HPDE6-E6E7 (cell line): ENCODE results near the gene DLG2.
"Not testable (repeated sequence)": the region's sequence is repeated elsewhere in the genome, so short reads cannot be mapped to it uniquely, and the experiment has no call there.

Experiments used
- DNase-seq: peaks from one replicate; pipeline ENCODE4 v3.0.0; 2011; ENCODE audit warnings: missing footprints; ENCODE audit errors: extremely low spot score

Gene DLG2

DNA sequence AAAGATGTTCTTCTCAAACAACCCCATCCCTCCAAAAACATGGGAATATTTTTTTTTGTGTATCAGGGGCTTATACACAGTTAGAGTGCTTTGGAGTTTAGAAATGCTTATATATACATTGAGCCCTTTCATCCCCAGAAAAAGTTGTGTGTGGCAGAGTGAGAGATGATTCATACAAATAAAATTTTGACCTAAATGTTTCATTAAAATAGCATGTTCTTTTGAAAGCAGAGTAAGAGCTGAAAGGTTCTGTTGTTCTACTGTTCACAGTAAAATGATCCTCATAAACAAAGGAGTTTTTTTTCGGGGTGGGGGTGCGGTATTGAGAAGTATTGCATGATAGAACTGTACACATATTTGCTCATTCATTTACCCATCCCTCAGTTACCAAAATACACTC lies 512.4 kb downstream of the DLG2 start:
- no peak for DNase-seq

DNA sequence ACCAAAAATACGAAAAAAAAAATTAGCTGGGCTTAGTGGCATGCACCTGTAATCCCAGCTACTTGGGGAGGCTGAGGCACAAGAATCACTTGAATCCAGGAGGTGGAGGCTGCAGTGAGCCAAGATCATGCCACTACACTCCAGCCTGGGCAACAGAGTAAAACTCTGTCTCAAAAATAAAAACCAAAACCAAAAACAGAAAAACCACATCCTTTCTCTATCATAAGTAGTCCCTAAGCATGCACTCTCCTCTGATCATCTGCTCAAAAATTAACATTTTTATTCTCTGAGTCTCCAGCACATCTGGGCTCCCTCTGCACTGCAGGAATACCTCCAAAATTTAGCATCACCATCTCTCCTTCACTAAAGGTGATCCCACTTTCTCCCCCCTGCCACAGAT lies 516.9 kb downstream of the DLG2 start:
- DNase-seq: not testable (repeated sequence)

DNA sequence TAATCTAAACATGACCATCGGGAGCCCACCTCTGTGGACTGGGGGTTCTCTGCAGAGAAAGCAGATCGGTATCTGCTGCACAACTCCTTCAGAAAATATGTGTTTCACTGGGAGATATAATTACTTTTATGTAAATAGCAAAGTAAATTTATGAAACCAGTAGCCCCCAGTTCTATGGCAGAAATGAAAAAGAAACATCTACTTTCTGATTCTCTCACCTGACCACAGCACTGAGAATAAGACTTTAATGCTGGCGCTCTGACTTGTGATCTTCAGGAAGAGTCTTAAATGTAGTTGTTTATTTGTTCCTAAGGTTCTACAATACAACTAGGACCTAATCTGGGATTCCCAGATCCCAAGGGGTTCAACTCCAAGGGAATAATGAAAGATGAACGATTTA lies 518.0 kb downstream of the DLG2 start:
- DNase-seq: no peak

DNA sequence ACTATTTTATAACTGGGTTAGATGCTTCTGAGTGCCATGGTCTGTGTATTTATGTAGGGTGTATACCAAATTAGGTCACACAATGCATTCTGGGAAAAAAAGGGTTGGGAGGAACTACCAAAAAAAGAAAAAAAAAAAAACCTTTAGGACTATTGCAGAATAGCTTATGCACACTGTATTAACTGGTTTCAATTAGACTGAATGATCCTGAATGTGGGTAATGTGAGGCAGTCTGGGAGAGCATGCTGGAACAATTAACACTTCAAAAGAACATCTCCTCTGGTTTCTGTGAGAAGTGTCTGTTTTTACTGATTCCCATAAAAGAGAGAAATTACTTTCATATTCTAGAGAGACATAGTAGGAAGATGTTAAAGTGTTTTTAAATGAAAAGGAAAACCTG lies 521.3 kb downstream of the DLG2 start:
- no peak for DNase-seq

DNA sequence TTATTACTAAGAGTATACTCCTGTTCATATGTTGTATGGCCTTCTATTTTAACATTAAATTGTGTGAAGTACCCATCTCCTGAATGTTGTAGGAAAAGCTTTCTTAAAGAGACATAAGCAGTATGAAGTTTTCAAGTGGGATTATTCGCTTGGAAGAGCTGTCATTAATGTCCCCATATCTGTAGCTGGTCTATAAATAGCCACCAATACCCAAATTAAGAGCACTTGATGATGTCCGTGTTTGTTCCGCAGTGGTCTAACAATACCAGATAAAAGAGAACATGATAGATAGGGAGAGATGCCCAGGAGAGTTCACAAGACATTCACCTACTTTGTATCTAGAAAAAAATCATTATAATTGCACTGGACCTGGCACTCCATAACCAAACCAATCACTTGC lies 527.6 kb downstream of the DLG2 start:
- no peak for DNase-seq

DNA sequence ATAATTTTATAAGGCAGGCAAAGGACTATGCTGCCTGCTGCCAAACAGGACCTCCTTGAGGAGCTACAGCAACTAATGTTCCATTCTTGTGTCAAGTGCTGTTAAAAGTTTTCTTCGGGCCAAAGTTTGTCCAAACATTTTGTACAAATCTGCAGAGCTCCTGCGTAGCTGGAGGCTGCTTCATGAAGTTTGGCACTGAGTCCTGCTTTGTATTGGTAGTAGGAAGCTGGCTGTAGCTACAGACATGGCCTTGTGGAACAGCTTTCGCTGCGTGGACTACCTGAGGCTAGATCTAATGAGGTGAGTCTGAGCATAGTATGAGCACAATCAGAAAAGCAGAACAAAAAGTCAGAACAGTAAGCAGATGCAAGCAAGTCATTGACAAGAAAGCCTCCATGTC lies 528.1 kb downstream of the DLG2 start:
- no peak for DNase-seq

DNA sequence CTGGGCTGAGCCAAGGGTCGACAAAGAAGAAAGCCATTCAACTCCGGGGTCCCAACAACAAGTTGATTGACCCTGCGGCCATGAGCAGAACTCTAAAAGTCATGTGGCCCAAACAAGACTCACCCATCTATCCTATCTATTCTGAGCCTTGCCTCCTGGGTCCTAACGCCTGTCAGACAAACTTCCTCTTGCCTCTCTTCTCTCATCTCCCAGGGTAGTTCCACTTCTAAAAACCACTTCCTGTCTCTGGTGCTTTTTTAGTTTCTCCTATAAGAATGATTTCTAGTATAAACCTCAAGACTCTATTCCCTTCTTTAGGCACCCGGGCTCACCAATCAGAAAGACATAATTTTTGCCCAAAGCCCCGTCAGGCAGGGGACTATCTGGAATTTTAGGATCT lies 530.2 kb downstream of the DLG2 start:
- DNase-seq: no peak

DNA sequence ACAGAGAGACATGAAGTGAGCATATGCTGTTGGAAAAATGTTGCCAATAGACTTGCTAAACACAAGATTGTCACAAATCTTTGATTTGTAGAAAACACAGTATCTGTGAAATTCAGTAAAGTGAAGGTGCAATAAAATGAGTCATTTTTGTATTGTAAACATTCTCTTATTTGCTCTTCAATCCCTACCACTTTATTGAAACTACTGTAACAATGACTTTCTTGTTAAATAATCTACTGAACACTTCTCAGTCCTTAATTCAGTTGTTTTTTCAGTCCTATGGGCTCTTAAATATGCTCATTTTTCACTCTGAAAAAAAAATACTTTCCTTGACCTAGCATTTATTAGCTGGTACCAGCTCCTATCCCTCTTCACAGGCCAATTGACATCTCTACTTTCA lies 531.9 kb downstream of the DLG2 start:
- no peak for DNase-seq

DNA sequence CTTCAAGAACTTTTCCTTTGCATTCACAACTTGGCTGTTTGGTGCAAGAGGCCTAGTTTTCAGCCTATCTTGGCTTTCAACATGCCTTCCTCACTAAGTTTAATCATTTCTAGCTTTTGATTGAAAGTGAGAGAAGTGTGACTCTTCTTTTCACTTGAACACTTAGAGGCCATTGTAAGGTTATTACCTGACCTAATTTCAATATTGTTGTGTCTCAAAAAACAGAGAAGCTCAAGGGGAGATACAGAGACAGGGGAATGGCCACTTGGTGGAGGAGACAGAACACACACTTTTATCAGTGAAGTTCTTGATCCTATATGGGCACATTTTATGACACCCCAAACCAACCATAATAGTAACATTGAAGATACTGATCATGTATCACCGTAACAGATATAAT lies 532.3 kb downstream of the DLG2 start:
- no peak for DNase-seq

DNA sequence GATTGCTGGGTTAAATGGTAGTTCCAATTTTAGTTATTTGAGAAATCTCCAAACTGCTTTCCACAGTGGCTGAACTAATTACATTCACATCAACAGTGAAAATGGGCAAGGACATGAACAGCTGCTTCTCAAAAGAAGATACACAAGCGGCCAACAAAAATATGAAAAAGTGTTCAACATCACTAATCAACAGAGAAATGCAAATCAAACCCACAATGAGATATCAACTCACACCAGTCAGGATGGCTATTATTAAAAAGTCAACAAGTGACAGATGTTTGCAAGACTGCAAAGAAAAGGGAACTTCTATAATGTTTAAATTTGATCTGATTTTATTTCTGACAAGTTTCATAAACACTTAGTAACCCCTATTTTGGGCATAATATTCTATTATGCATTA lies 537.5 kb downstream of the DLG2 start:
- DNase-seq: no peak

DNA sequence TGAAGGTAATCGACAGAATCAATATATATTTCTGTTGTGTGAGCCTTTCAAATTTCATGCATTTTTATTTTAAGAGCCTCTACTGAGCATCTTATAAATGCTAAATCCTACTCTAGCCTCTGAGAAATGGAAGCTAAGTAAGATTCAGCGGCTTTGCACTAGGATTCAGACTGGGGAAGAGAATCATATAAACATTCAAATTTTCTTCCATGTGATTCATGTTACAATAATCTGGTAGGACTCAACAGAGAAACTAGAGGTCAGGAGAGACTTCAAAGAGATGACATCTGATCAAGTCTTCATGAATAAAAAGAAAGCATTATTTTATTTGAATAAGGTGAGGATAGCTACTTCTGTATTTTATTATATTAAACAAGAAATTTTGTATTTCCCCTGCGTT lies 538.9 kb downstream of the DLG2 start:
- no peak for DNase-seq

DNA sequence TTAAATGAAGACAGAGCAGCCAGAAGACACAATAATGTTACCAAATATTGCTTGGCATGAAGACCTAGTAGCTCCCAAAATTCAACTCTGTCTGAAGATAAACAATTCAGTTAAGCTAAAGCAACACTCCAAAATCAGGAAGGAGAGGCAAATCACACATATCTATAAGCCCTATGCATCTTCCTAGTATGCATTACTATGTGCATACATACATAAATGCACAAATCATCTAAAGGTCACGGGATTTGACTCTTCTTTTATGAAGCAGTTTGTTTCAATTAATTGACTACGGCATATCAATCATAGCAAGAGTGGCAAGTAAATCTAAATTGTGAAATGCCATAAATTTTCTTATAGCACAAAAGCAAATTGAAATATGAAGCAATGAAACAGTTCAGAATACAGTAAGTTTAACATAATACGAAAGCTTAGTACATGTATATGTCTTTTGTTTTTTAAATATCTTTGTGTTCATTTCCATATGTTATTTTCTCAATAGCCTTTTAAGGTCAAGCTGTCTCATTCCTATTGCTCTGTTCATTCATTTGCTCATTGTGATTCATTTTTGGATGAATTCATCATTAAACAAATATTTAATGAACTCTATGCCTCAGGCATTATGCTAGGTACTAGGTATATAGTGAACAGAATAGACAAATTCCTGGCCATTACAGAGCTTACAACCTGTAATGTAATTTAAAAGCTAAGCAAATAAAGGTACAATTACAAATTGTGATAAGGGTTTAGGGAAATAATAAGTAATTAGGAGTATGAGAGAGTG lies 540.5 kb downstream of the DLG2 start:
- no peak for DNase-seq

DNA sequence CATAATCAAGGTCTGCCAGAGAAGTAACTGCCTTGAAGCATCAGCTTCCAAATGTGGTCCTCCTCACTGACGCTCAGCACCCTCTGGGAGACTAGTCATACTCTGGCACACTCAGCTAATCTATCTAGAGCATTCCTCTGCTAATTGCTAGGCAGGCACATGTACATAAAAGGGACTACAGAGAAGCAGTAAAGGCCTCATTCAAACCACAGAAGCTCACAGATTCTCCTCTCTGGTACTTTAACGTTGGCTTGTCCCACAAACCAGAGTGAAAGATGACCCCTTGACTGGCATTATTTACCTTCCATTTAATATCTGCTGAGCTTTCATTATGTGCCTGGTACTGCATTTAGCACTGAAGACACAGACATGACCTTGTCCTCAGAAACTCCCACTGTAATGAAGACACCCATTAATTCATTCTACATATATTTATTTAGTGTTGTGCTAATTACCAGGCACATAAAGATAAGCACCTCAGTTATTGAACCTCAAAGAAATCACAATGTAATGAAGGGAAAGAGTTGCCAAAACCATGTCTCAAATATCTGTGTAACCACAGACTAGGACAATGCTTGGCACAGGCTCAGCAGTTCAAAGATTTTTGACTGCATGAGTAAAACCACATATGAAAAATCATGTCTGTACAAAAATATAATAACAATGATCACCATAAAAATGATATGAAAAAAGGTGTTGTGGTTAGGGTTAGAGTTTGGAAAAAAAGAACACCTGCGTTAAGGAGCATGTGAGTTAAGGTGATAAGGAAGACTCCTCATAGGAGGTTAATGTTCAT lies 550.4 kb downstream of the DLG2 start:
- DNase-seq: no peak

DNA sequence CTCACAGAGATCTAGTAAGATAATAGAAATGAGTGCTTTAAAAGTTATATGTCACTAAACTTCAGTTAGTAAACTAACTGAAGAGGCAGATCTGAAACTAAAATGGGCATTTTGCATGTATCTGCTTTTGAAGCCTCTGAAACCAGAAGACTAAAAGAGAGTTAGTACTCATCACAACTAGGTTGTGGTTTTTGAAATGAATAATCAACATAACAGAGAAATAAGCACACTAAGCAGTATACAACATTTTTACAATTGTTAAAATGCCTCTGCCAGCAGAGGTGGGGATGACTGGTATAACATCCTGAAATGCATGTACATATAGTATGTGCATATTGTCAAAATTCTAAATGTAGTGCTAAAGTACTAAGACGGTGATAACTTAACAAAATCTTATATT lies 564.5 kb downstream of the DLG2 start:
- DNase-seq: no peak

DNA sequence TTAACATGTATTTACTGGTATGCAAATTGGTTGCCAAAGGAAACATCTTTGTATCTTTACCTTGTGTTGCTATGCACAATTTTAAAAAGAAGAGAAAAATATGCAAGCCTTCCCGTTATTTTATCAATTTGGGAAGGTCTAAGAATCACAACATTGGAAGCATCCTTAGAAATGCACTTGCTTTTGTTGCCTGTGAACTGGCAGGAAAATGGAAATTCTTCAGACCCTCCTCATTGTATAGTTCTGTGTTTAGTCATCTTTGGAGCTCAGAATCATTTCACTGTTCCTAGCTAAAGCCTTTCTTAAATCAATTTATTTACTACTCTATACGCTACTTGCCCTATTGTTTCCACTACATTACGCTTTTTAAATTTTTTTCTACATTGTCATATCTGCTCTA lies 574.5 kb downstream of the DLG2 start:
- no peak for DNase-seq

DNA sequence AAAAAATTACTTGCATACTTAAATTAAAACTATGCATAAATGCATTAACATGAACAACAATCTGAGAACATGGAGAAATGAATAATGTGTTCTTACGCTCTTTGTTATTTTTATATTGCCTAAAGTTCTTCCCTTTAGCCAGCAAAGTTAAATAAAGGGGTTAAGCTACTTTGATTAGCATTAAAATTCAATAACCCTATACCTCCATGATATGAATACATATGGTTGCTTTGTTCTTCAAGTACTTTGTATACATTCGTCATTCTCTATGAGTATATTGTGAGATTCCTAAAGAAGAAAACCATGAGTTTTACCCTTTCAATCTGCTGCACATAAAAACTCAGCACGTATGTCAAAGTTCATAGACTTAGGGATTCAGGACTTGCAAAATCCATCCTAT lies 578.3 kb downstream of the DLG2 start:
- DNase-seq: no peak

DNA sequence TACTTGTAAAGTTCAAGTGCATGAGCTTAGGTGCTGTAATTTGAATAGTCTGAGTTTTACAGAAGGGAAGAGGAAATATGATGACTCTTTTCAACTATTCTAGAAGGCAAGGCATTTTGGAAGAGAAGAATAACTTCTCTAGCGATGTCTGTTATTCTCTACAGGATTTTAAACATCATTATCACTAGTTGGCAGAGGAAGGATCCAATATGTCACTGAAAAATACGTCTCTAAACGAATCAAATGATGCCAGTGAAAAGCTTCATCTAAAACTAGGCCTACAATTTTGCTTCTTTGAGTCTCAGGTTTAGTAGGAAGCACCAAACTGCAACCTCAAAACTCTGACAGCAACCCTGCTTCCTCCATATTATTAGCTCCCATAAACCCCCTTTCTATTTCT lies 581.4 kb downstream of the DLG2 start:
- DNase-seq: no peak

DNA sequence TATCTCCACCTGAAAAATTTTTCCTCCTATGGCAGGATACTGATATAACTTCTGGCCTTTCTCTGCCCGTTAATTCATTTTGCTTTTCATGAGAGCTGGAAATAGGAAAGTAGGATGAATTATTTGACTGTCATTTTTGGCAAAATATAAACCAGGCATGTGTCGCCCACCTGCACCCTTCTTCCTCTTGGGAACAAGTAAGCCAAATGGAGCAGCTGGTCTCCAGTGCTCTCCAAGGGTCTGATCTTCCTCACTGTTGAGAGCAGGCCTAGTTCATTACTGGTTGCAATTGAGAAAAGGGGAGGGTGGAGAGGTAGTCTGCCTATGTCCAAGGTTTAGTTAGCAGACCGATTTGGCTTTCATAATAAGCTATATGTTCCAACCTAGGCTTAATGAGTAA lies 582.2 kb downstream of the DLG2 start:
- no peak for DNase-seq

DNA sequence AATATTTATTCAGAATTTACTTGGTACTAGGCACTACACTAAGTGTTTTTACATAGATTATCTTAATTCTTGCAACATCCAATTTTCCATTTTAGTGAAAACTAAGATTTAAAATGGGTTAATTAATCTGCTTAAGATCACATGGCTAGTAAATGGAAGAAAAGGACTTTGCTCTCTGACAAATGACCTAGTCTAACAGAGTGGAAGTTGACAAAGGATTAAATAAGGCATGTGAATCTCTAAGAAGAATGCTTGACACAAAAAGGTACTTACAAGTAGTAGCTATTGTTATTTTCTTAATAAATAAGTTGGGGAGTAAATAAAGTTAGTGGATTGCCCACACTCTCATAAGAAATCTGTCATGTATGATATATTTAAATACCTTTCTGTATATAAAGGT lies 584.8 kb downstream of the DLG2 start:
- no peak for DNase-seq

DNA sequence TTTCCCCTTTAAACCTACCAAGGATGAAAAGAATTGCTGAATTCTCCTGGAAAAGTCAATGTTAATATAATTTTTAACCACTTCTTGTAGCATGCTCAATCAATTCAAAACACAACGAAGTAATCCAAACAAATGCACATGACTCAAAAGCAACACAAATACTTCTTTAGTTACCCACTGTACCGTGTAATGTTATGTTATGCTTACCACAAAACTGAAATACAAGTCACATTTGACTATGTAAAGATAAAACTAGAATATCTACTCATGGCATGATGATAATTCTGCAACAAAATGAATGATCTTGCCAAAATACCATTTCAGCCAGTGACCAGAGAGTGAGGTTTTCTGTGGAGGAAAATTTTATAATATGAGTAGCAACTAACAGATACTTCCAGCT lies 587.0 kb downstream of the DLG2 start:
- DNase-seq: no peak

DNA sequence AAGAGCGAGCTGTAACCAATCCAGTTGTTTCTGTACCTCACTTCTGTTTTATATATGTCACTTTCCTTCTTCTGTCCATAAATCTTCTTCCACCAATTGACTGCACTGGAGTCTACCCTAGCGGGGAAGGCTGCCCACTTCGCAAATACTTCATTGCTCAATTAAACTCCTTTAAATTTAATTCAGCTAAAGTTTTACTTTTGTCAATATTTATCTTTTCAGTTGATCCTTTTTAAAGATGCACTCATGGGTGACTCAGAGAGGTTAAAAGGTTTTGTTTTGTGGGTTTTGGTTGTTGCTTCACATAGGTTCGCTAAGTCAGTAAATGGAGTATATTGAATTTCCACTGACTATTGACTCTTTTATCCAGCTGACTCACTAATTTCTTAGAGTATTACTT lies 597.2 kb downstream of the DLG2 start:
- DNase-seq: no peak

DNA sequence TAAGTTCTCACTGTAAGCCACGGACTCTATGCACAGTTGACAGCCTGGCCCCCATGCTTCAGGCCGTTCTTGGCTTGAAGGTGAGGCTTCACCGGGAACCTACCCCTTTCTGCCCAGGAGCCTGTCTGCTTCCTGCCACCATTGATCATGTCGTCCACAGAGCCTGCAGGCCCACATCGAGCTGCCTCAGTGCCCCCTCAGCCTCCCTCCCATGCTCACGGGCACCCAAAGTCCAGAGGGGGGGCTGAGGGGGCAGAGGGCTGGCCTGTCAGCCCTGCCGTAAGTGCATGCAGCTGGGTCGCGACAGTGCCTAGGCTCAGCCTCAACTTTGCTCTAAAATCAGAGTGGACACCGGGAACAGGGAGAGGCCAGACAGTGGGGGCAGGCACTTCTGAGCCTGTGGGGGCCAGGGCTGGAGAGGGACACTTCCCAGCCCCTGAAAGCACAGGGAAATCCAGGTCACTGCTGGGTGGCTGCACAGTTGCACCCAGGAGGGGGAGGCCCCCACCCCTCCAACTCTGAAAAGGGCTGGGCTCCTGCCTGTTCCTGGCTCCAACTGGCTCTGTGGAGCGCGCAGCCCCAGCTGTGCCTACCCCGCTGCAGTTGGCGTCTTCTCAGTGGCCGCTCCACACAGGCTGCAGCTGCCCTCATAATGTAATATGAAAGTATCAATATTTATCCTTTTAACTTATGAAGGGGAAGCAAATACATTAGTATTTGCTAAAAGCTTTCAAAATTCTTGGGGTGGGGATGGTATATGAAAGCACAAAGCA lies 598.6 kb downstream of the DLG2 start:
- DNase-seq: no peak

DNA sequence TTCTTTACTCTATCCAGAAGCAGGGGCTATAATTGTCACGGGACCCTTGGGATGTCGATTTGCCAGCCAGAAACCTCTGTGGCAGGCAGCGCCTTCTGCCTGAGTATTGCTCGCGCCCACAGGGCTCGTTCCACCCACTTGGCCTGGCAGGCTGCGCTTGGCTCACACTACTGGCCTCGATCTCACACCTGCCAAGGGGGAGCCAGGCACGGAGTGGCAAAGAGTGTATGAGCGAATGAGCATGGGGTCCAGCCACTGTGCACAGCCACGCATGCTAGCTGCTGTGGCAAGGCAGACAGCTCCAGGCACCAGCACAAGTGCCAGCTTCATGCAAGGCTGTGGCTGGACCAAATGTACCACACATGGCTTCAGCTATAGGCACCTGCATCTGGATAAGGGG lies 599.8 kb downstream of the DLG2 start:
- no peak for DNase-seq
